GM19467 (cell line): ENCODE results near the gene HINT1.

ENCODE experiments used
- ATAC-seq: cut with Tn5 transposase; IDR thresholded peaks from one replicate; pipeline ENCODE4 v1.9.1; 2021; ENCODE audit warnings: mild to moderate bottlenecking, moderate library complexity; ENCODE audit not compliant: unreplicated experiment

Gene HINT1

GRCh38 chr5:131112424-131112823 lies 52.6 kb downstream of the HINT1 start:
- no peak for ATAC-seq

- no peak for ATAC-seq
Measured at GRCh38 chr5:131110256-131110594, 54.8 kb downstream of the HINT1 start.

- ATAC-seq: peak; percentile 85
Measured at GRCh38 chr5:131109540-131110255, 55.4 kb downstream of the HINT1 start.
